ENCODE data around the gene GCHFR. TPM values are rescaled to one million over a fixed set of nuclear protein-coding genes. Genes with fewer than 3 reads are reported as not detected.

GCHFR gene
- total RNA-seq, 1 experiment from 2014 or later, result 59.2 TPM

DNA sequence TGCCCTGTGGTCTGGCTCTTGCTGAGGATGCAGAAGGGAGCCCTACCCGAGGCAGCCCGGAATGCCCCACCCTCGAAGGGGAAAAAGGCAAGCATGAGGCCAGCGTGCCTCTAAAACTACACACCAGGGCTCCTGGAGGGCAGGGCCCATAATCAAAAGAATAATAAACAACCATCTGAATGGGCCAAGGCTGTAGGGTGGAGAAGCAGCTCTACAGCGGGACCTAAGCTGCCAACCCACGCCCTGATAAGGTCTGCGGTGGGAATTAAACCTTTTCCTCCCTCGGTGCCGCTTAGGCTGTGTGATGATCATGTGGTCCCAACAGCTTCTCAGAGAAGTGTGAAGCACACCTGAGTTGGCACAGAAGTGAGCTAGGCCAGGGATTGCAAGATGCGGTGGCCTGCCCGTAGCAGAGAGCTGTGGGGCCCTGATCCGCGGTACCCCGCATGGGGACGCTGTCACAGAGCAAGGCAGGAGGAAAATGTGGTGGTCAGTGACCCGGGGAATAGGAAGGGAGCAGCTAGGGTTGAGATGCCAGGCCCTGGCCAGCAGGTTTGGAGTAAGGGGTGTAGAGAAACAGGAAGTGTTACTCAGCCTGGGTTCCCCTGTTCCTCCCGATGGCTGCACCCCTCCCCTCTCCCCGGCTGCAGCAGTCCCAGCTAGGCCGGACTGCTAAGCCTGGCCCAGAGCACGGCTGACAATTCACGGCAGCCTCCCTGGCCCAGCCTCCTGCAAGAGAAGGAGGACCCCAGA lies 4.8 kb downstream of the GCHFR start:
- no peak for DNase-seq
- Mint-ChIP-seq H3K27ac (ENCODE audit: unreplicated experiment) (no peak overlapping the region), H3K9me3 (ENCODE audit: unreplicated experiment) (no peaks in the 10 kb centered on the region), H3K4me3 (ENCODE audit: unreplicated experiment) (no peak overlapping the region), H3K36me3 (ENCODE audit: insufficient read depth, unreplicated experiment) (peaks cover 47% of the 10 kb centered on the region), H3K4me1 (ENCODE audit: low read depth, unreplicated experiment) (peaks cover 11% of the 10 kb centered on the region), H3K27me3 (ENCODE audit: insufficient read depth, unreplicated experiment) (no peaks in the 10 kb centered on the region)
- Histone ChIP-seq H3K36me3 (ENCODE audit: control insufficient read depth, insufficient read depth, low read length) (peaks cover 1% of the 10 kb centered on the region; the same call in 1 of the 2 replicates), H3K4me3 (ENCODE audit: low read depth, low read length) (no peak overlapping the region), H3K4me1 (no peaks in the 10 kb centered on the region), H3K9me3 (no peaks in the 10 kb centered on the region), H3K27me3 (replicated peaks; ENCODE audit: control insufficient read depth, insufficient read depth, low read length) (no peaks in the 10 kb centered on the region)
- intact Hi-C loops (cut with micrococcal nuclease; ENCODE audit: unreplicated experiment), result loop anchor here (10.0 kb wide), 1 partner anchor 204 kb away; the partner anchor contains the start of genes CCDC32 and RPUSD2
- TF ChIP-seq, protein P1, sequence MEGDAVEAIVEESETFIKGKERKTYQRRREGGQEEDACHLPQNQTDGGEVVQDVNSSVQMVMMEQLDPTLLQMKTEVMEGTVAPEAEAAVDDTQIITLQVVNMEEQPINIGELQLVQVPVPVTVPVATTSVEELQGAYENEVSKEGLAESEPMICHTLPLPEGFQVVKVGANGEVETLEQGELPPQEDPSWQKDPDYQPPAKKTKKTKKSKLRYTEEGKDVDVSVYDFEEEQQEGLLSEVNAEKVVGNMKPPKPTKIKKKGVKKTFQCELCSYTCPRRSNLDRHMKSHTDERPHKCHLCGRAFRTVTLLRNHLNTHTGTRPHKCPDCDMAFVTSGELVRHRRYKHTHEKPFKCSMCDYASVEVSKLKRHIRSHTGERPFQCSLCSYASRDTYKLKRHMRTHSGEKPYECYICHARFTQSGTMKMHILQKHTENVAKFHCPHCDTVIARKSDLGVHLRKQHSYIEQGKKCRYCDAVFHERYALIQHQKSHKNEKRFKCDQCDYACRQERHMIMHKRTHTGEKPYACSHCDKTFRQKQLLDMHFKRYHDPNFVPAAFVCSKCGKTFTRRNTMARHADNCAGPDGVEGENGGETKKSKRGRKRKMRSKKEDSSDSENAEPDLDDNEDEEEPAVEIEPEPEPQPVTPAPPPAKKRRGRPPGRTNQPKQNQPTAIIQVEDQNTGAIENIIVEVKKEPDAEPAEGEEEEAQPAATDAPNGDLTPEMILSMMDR (IDR thresholded peaks at IDR 0.05; ENCODE audit: insufficient read depth in 1 of 2, low read depth in 1 of 2, low read length in 1 of 2, severe bottlenecking in 1 of 2, unreplicated experiment in 1 of 2), result no peak
- ChIA-PET POLR2A (no interaction called here), CTCF (no interaction called here)
- BruUV-seq (replicated peaks), result no TSS peak

DNA sequence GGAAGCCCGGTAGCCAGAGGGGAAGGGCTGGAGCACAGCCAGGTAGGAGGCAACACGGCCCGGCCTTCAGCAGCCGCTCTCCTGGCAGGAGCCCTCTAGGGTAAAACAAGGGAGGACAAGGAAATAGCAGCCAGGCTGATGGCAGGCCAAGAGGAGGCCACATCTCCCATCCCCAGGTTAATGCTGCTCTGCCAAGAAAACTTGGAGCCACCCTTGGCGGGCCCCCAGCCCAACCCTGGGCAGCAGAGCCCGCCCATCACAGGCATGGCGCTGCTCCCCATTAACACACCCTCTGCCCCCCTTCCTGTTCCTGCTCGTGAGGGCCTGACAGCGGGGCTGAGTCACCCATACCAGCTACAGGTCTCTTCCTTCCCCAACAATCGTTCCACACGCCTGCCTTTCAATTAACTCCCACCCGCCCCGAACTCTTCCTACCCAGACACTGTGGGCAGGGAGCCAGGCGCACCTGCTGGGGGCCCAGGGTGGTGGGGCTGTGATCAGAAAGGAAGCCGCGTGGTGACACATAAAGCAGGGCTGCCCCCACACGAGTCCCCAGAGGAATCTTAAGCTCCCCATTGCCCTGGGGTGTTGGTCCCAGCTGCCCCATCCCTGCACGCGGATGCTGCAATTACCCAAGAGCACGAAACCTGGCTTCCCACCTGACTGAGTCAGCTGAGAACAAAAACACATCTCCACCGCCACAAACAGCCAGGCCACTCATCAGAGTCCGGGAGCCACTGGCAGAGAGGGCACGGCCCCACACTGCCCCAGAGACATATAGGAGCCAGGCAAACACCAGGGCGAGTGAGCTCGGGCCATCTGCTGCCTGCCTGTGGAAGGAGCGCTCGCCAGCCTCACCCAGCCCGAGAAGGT lies 5.6 kb downstream of the GCHFR start, which contains the start of gene C15orf62:
TSS of gene C15orf62 (plus strand) at position 707 of the 873 bp plus-strand sequence. CDS start 516 bp downstream, outside the sequence.
- DNase-seq, result no peak
- Mint-ChIP-seq H3K27me3 (ENCODE audit: insufficient read depth, unreplicated experiment) (no peaks in the 10 kb centered on the region), H3K9me3 (ENCODE audit: unreplicated experiment) (no peaks in the 10 kb centered on the region), H3K4me1 (ENCODE audit: low read depth, unreplicated experiment) (peaks cover 11% of the 10 kb centered on the region), H3K4me3 (ENCODE audit: unreplicated experiment) (no peak within 1 kb of the TSS), H3K36me3 (ENCODE audit: insufficient read depth, unreplicated experiment) (peaks cover 40% of the 10 kb centered on the region), H3K27ac (ENCODE audit: unreplicated experiment) (no peak within 1 kb of the TSS)
- POLR2A ChIA-PET, result no interaction called here
- Histone ChIP-seq H3K27me3 (replicated peaks; ENCODE audit: control insufficient read depth, insufficient read depth, low read length) (no peaks in the 10 kb centered on the region), H3K4me1 (no peaks in the 10 kb centered on the region), H3K9me3 (no peaks in the 10 kb centered on the region), H3K4me3 (ENCODE audit: low read depth, low read length) (no peak within 1 kb of the TSS), H3K36me3 (ENCODE audit: control insufficient read depth, insufficient read depth, low read length) (peaks cover 1% of the 10 kb centered on the region; the same call in 1 of the 2 replicates)
- TF ChIP-seq, protein P1 (IDR thresholded peaks at IDR 0.05; ENCODE audit: insufficient read depth in 1 of 2, low read depth in 1 of 2, low read length in 1 of 2, severe bottlenecking in 1 of 2, unreplicated experiment in 1 of 2), result no peak
- intact Hi-C loops (cut with micrococcal nuclease; ENCODE audit: unreplicated experiment), result loop anchor here (10.0 kb wide), 1 partner anchor 205 kb away; the partner anchor contains the start of genes CCDC32 and RPUSD2
- no TSS peak for BruUV-seq (replicated peaks)
- CTCF ChIA-PET, result interaction anchor here (1.4 kb wide), 1 partner anchor 16 kb away, joined by 3 read pairs; no protein-coding TSS in a partner anchor

DNA sequence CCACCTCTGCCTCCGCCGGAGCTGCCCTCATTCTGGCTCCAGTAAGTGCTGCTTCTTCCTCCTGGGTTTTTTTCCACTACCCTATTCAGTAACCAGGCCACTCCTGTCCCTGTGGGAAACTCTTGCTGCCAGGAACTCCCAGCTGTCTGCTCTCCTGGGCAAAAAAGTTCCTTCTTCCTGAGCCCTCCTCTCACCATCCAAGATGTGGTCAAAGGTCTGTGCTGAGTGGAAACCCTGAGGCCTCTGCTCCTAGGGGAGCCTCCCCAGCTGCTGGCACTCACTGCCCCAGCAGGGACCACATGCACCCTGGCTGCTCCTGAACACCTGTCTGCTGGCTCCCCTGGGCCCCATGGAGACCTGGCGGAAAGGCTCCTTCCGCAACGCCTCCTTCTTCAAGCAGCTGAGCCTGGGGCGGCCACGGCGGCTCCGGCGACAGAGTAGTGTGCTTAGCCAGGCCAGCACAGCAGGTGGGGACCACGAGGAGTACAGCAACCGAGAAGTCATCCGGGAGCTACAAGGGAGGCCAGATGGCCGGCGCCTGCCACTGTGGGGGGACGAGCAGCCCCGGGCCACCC lies 6.4 kb downstream of the GCHFR start:
- peaks cover 8% of the 10 kb centered on the region for H3K4me1 Mint-ChIP-seq (ENCODE audit: low read depth, unreplicated experiment)
- peaks cover 1% of the 10 kb centered on the region; the same call in 1 of the 2 replicates for H3K36me3 ChIP-seq (ENCODE audit: control insufficient read depth, insufficient read depth, low read length)
- no peaks in the 10 kb centered on the region for H3K4me1 ChIP-seq
- H3K4me3 ChIP-seq (ENCODE audit: low read depth, low read length), result no peak overlapping the region
- TF ChIP-seq, protein P1 (IDR thresholded peaks at IDR 0.05; ENCODE audit: insufficient read depth in 1 of 2, low read depth in 1 of 2, low read length in 1 of 2, severe bottlenecking in 1 of 2, unreplicated experiment in 1 of 2), result no peak
- H3K9me3 ChIP-seq, result no peaks in the 10 kb centered on the region
- no peaks in the 10 kb centered on the region for H3K27me3 Mint-ChIP-seq (ENCODE audit: insufficient read depth, unreplicated experiment)
- no peaks in the 10 kb centered on the region for H3K9me3 Mint-ChIP-seq (ENCODE audit: unreplicated experiment)
- H3K4me3 Mint-ChIP-seq (ENCODE audit: unreplicated experiment), result no peak overlapping the region
- peaks cover 40% of the 10 kb centered on the region for H3K36me3 Mint-ChIP-seq (ENCODE audit: insufficient read depth, unreplicated experiment)
- DNase-seq, result no peak
- BruUV-seq (replicated peaks), result no TSS peak
- H3K27ac Mint-ChIP-seq (ENCODE audit: unreplicated experiment), result no peak overlapping the region
- CTCF ChIA-PET, result interaction anchor here (1.4 kb wide), 1 partner anchor 15 kb away, joined by 3 read pairs; no protein-coding TSS in a partner anchor
- H3K27me3 ChIP-seq (replicated peaks; ENCODE audit: control insufficient read depth, insufficient read depth, low read length), result no peaks in the 10 kb centered on the region
- intact Hi-C loops (cut with micrococcal nuclease; ENCODE audit: unreplicated experiment), result no loop called here
- POLR2A ChIA-PET, result no interaction called here

Measured in Caco-2 (cell line).